A549 (cell line): ENCODE data around the gene CCNL1. TPM values are rescaled to one million over a fixed set of nuclear protein-coding genes. Genes with fewer than 3 reads are reported as not detected.

Experiments used
- ATAC-seq, 2 experiments: fragments of 200-7000 bp in 1 of 2; fragments of >200 bp in 1 of 2; cut with Nextera tagmentation in 1 of 2; cut with Tn5 transposase in 1 of 2; 3 replicates each; pipeline versions ENCODE4 v1.8.0 to v1.9.1; 2018 to 2020; ENCODE audit warnings: mild to moderate bottlenecking in 1 of 2, moderate library complexity in 1 of 2
- CTCF ChIA-PET: fragments of 300-600 bp; sonication (Branson Sonifier 250); formaldehyde crosslinking; extraction: SDS; loops from one replicate; lab custom pipeline; 2021; ENCODE audit warnings: antibody characterized with exemption, inconsistent platforms; lab: Yijun Ruan, JAX
- POLR2A ChIA-PET: fragments of 350-600 bp; formaldehyde crosslinking; extraction: SDS; loops from one replicate; lab custom pipeline; 2021; ENCODE audit warnings: antibody characterized with exemption, inconsistent platforms; lab: Yijun Ruan, JAX
- DNase-seq, 2 experiments: peaks; one replicate each; pipeline versions ENCODE4 v3.0.0 to v3.0.0-alpha.2; 2011 to 2016; ENCODE audit warnings: low read depth in 1 of 2, low spot score in 1 of 2
- FAIRE-seq: peaks from 2 replicates; lab custom pipeline; 2011; peaks lifted over from hg19 to GRCh38; lab: Jason Lieb, UNC
- H3K27ac ChIP-seq, 2 experiments: fragments of >200 bp; sonication (Bioruptor Twin); formaldehyde crosslinking; 3 replicates each; pipeline ENCODE4 v1.5.1; 2016 to 2017
- H3K4me1 ChIP-seq: fragments of >200 bp; sonication (Bioruptor Twin); formaldehyde crosslinking; 3 replicates; pipeline ENCODE4 v1.6.1; 2016
- H3K4me2 ChIP-seq: fragments of >200 bp; sonication (Bioruptor Twin); formaldehyde crosslinking; 3 replicates; pipeline ENCODE4 v1.6.1; 2016
- H3K4me3 ChIP-seq: fragments of >200 bp; sonication (Bioruptor Twin); formaldehyde crosslinking; 3 replicates; pipeline ENCODE4 v1.5.1; 2016
- H3K9me3 ChIP-seq: fragments of >200 bp; sonication (Bioruptor Twin); formaldehyde crosslinking; 3 replicates; pipeline ENCODE4 v1.6.1; 2016
- CHD2 ChIP-seq: fragments of 150-350 bp; IDR thresholded peaks from 2 replicates; pipeline ENCODE4 v1.6.1; 2014; ENCODE audit warnings: low read length; ENCODE audit not compliant: partially characterized antibody
- EP300 ChIP-seq, 2 experiments: fragments of >200 bp; sonication (Bioruptor Twin); formaldehyde crosslinking; IDR thresholded peaks; 2 replicates in 1 of 2; 3 replicates in 1 of 2; pipeline ENCODE4 v1.6.1; 2016 to 2017
- FOSL2 ChIP-seq, 2 experiments: fragments of 450-650 bp in 1 of 2; fragments of >200 bp in 1 of 2; sonication (Bioruptor Twin) in 1 of 2; formaldehyde crosslinking; IDR thresholded peaks; 2 replicates each; pipeline versions ENCODE4 v1.5.0 to v1.6.1; 2016 to 2020; ENCODE audit warnings: mild to moderate bottlenecking in 1 of 2, moderate library complexity in 1 of 2
- GATA3 ChIP-seq: IDR thresholded peaks from 2 replicates; pipeline ENCODE4 v1.6.1; 2012; ENCODE audit warnings: borderline replicate concordance
- HDAC2 ChIP-seq: fragments of 200-600 bp; sonication (generic); IDR thresholded peaks from 2 replicates; pipeline ENCODE4 v1.6.1; 2016
- JUN ChIP-seq, 2 experiments: fragments of >200 bp; sonication (Bioruptor Twin); formaldehyde crosslinking; IDR thresholded peaks; 2 replicates in 1 of 2; 3 replicates in 1 of 2; pipeline ENCODE4 v1.6.1; 2016 to 2017
- KDM5A ChIP-seq: fragments of 200-600 bp; sonication (generic); IDR thresholded peaks from 2 replicates; pipeline ENCODE4 v1.6.1; 2016; ENCODE audit warnings: antibody characterized with exemption, mild to moderate bottlenecking
- NR3C1 ChIP-seq: fragments of >200 bp; sonication (Bioruptor Twin); formaldehyde crosslinking; IDR thresholded peaks from 3 replicates; pipeline ENCODE4 v1.6.1; 2017
- PBX3 ChIP-seq: IDR thresholded peaks from 2 replicates; pipeline ENCODE4 v1.6.1; 2012
- PHF8 ChIP-seq: fragments of 200-600 bp; sonication (generic); IDR thresholded peaks from 2 replicates; pipeline ENCODE4 v1.6.1; 2016; ENCODE audit warnings: low read depth, mild to moderate bottlenecking, antibody characterized with exemption, moderate library complexity, borderline replicate concordance
- POLR2A ChIP-seq: IDR thresholded peaks from 2 replicates; pipeline ENCODE4 v1.6.1; 2012; ENCODE audit warnings: mild to moderate bottlenecking, low read length
- POLR2AphosphoS2 ChIP-seq: conservative IDR thresholded peaks from 2 replicates; pipeline ENCODE4 v1.6.1; 2012; ENCODE audit warnings: low read length, improper control_type of control experiment, inconsistent platforms
- RCOR1 ChIP-seq: fragments of 150-350 bp; IDR thresholded peaks from 2 replicates; pipeline ENCODE4 v1.6.1; 2014; ENCODE audit warnings: antibody characterized with exemption, low read length, low read depth
- REST ChIP-seq: fragments of 200-600 bp; sonication (generic); IDR thresholded peaks from 2 replicates; pipeline ENCODE4 v1.6.1; 2016; ENCODE audit warnings: antibody characterized with exemption, mild to moderate bottlenecking, moderate library complexity
- RFX5 ChIP-seq: fragments of 450-650 bp; IDR thresholded peaks from 2 replicates; pipeline ENCODE4 v1.7.1; 2014; ENCODE audit warnings: antibody characterized with exemption, mild to moderate bottlenecking, moderate library complexity
- RNF2 ChIP-seq: fragments of 200-600 bp; sonication (generic); IDR thresholded peaks from 2 replicates; pipeline ENCODE4 v1.6.1; 2016; ENCODE audit warnings: low read depth, mild to moderate bottlenecking, antibody characterized with exemption, moderate library complexity, borderline replicate concordance
- SREBF2 ChIP-seq: fragments of 450-650 bp; IDR thresholded peaks from 2 replicates; pipeline ENCODE4 v1.6.1; 2014; ENCODE audit warnings: mild to moderate bottlenecking, moderate library complexity
- TP53 ChIP-seq: fragments of 250-450 bp; sonication (Bioruptor Pico); IDR thresholded peaks from 2 replicates; pipeline ENCODE4 v1.5.0; 2021; ENCODE audit warnings: mild to moderate bottlenecking, moderate library complexity
- ZC3H11A ChIP-seq: fragments of 450-650 bp; IDR thresholded peaks from 2 replicates; pipeline ENCODE4 v1.6.1; 2014; ENCODE audit warnings: antibody characterized with exemption, mild to moderate bottlenecking
- ZSCAN20 ChIP-seq: fragments of 250-450 bp; sonication (Bioruptor Pico); IDR thresholded peaks from 2 replicates; pipeline ENCODE4 v1.8.0; 2022; ENCODE audit warnings: mild to moderate bottlenecking, moderate library complexity
- WGBS: methylation state at CpG from one replicate; pipeline ENCODE4 v1.1.6; 2017; ENCODE audit errors: missing lambda C conversion rate; 5-methylcytosine and 5-hydroxymethylcytosine counted together
- polyA plus RNA-seq, 4 experiments: library from polyadenylated mRNA; depleted of rRNA in 3 of 4; stranded (reverse); fragments of >200 nt; fragmentation: RNase III in 1 of 4; extraction: RNeasy Plus Mini Kit Qiagen cat#74134 plus additional on column Dnase treatment in 1 of 4; gene quantifications; 2 replicates in 3 of 4; 3 replicates in 1 of 4; pipeline ENCODE4 v1.2.3, GENCODE V29; 2011 to 2017
- TF ChIP-seq, protein P1 (sequence below): IDR thresholded peaks from 2 replicates; pipeline ENCODE4 v1.6.1; 2012
- TF ChIP-seq, protein P2 (sequence below): fragments of 450-650 bp; IDR thresholded peaks from 2 replicates; pipeline ENCODE4 v1.6.1; 2014; ENCODE audit warnings: antibody characterized with exemption

Gene CCNL1
- polyA plus RNA-seq, 2 of the 4 experiments (the other 2 are of a cell fraction) = 45.1 to 170 TPM

DNA sequence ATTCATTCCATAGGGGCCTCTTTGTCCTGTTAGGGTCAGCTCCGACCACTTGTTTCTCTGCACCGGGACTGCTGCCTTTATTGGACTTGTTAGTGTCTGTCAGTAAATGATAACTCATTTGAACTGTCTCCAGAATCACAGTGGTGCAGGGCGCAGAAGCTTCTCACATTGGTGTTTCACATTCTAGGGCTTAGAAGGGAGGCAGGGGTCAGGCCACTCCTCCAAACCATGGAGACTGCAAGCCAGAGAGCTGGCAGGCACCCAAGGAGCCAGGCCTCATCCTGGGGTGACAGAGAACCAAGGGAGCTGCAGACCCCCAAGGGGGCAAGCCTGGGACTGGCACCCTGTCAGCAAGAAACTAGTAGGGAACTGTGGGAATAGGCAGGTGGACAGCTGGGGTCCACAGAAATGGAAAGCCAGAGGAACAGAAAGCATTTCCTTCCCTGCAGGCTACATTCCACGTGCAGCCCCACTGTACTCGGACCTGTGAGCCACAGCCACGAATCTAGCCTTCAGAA lies 49.1 kb downstream of the CCNL1 start:
- CTCF ChIA-PET = interaction anchor here (1.1 to 1.8 kb wide), 3 partner anchors 9 to 27 kb away, joined by 3 read pairs; no protein-coding TSS in a partner anchor
- FAIRE-seq = no peak
- Histone ChIP-seq H3K4me1 (0 out of 3 replicates have a peak, but pooled peaks cover 4% of the 10 kb centered on the region), H3K9me3 (no peaks in the 10 kb centered on the region), H3K4me2 (no peak overlapping the region), H3K27ac (no peak overlapping the region), H3K4me3 (no peak overlapping the region)
- no peak for TF ChIP-seq EP300 (IDR thresholded peaks at IDR 0.05)
- no peak for TF ChIP-seq PHF8
- TF ChIP-seq NR3C1 = no peak
- DNase-seq = no peak
- no peak for ATAC-seq
- POLR2A ChIA-PET = interaction anchor here (1.3 kb wide), 1 partner anchor 22 kb away, joined by 4 read pairs; no protein-coding TSS in a partner anchor
- WGBS = 83% methylated on average over 6 of the region's 6 CpGs

GRCh38 chr3:157109267-157110141 lies 50.4 kb downstream of the CCNL1 start:
- FAIRE-seq (no peak), ATAC-seq (no peak), DNase-seq (no peak)
- no peak overlapping the region for H3K27ac ChIP-seq
- H3K4me2 ChIP-seq = no peak overlapping the region
- 67% methylated on average over 7 of the region's 7 CpGs for WGBS
- H3K4me1 ChIP-seq = peaks cover 6% of the 10 kb centered on the region; the same call in 1 of the 3 replicates
- no peak for TF ChIP-seq HDAC2
- TF ChIP-seq, protein P1, sequence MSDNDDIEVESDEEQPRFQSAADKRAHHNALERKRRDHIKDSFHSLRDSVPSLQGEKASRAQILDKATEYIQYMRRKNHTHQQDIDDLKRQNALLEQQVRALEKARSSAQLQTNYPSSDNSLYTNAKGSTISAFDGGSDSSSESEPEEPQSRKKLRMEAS = no peak
- no peak for TF ChIP-seq POLR2AphosphoS2
- TF ChIP-seq PBX3 = no peak
- TF ChIP-seq GATA3 = no peak
- no peak for TF ChIP-seq KDM5A
- no peak for TF ChIP-seq RCOR1
- TF ChIP-seq REST = no peak
- no peak for TF ChIP-seq RNF2
- no peak for TF ChIP-seq ZC3H11A
- TF ChIP-seq FOSL2 (IDR thresholded peaks at IDR 0.05) = no peak
- no peak for TF ChIP-seq FOSL2 (CRISPR knock-in tag; IDR thresholded peaks at IDR 0.05)
- CTCF ChIA-PET = interaction anchor here (1.2 to 2.1 kb wide), 5 partner anchors 13 to 28 kb away, joined by 3 to 8 read pairs (median 4); no protein-coding TSS in a partner anchor
- POLR2A ChIA-PET = interaction anchor here (1.3 kb wide), 1 partner anchor 20 kb away, joined by 4 read pairs; no protein-coding TSS in a partner anchor
- H3K9me3 ChIP-seq = no peaks in the 10 kb centered on the region
- no peak overlapping the region for H3K4me3 ChIP-seq

- 54% methylated on average over 5 of the region's 5 CpGs for WGBS
- DNase-seq (no peak), ATAC-seq (no peak), FAIRE-seq (no peak)
- POLR2A ChIA-PET = interaction anchor here (1.5 kb wide), 1 partner anchor 19 kb away, joined by 3 read pairs; no protein-coding TSS in a partner anchor
- H3K4me2 ChIP-seq = no peak overlapping the region
- no peaks in the 10 kb centered on the region for H3K9me3 ChIP-seq
- CTCF ChIA-PET = interaction anchor here (0.8 to 2.1 kb wide), 10 partner anchors 9 to 30 kb away, joined by 3 to 8 read pairs (median 4); no protein-coding TSS in a partner anchor
- peaks cover 9% of the 10 kb centered on the region; the same call in 1 of the 3 replicates for H3K4me1 ChIP-seq
- H3K4me3 ChIP-seq = no peak overlapping the region
- no peak overlapping the region for H3K27ac ChIP-seq
- TF ChIP-seq TP53 (CRISPR knock-in tag) (no peak), ZSCAN20 (CRISPR knock-in tag) (no peak), RFX5 (no peak), CHD2 (no peak), SREBF2 (no peak), JUN (IDR thresholded peaks at IDR 0.05) (no peak), REST (no peak), POLR2A (no peak), RCOR1 (no peak)
- TF ChIP-seq, protein P2, sequence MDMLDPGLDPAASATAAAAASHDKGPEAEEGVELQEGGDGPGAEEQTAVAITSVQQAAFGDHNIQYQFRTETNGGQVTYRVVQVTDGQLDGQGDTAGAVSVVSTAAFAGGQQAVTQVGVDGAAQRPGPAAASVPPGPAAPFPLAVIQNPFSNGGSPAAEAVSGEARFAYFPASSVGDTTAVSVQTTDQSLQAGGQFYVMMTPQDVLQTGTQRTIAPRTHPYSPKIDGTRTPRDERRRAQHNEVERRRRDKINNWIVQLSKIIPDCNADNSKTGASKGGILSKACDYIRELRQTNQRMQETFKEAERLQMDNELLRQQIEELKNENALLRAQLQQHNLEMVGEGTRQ = no peak
These were observed 52.3 kb downstream of the CCNL1 start for GRCh38 chr3:157107644-157108133.
